ENCODE results near the gene EFNA5.

DNA sequence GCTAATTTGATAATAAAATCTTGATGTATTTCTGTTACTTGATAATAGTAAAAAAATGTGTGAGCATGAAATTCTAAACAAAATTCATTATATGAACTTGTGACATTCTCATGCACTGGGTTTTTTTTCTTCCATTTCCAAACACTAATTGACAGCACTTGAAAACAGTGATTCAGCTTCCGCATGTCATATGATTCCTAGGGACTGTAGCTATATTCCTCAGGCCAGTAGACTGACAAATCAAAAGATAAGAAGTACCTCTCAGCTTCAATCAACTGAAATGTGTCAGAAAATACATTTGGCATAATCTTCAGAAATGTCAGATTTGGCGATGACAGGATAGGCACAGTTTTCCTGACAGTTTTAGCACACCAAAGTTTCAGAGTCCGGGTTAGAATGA, 52.5 kb downstream of the EFNA5 start:
- TF ChIP-seq POLR2AphosphoS5 (IDR thresholded peaks at IDR 0.05; ENCODE audit: low read depth, low read length) (no peak), SMC3 (IDR thresholded peaks at IDR 0.05; ENCODE audit: low read length) (no peak)
- TF ChIP-seq, protein P1, sequence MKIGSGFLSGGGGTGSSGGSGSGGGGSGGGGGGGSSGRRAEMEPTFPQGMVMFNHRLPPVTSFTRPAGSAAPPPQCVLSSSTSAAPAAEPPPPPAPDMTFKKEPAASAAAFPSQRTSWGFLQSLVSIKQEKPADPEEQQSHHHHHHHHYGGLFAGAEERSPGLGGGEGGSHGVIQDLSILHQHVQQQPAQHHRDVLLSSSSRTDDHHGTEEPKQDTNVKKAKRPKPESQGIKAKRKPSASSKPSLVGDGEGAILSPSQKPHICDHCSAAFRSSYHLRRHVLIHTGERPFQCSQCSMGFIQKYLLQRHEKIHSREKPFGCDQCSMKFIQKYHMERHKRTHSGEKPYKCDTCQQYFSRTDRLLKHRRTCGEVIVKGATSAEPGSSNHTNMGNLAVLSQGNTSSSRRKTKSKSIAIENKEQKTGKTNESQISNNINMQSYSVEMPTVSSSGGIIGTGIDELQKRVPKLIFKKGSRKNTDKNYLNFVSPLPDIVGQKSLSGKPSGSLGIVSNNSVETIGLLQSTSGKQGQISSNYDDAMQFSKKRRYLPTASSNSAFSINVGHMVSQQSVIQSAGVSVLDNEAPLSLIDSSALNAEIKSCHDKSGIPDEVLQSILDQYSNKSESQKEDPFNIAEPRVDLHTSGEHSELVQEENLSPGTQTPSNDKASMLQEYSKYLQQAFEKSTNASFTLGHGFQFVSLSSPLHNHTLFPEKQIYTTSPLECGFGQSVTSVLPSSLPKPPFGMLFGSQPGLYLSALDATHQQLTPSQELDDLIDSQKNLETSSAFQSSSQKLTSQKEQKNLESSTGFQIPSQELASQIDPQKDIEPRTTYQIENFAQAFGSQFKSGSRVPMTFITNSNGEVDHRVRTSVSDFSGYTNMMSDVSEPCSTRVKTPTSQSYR (CRISPR knock-in tag; IDR thresholded peaks at IDR 0.05; ENCODE audit: borderline replicate concordance), result no peak
- TF ChIP-seq, protein P2, sequence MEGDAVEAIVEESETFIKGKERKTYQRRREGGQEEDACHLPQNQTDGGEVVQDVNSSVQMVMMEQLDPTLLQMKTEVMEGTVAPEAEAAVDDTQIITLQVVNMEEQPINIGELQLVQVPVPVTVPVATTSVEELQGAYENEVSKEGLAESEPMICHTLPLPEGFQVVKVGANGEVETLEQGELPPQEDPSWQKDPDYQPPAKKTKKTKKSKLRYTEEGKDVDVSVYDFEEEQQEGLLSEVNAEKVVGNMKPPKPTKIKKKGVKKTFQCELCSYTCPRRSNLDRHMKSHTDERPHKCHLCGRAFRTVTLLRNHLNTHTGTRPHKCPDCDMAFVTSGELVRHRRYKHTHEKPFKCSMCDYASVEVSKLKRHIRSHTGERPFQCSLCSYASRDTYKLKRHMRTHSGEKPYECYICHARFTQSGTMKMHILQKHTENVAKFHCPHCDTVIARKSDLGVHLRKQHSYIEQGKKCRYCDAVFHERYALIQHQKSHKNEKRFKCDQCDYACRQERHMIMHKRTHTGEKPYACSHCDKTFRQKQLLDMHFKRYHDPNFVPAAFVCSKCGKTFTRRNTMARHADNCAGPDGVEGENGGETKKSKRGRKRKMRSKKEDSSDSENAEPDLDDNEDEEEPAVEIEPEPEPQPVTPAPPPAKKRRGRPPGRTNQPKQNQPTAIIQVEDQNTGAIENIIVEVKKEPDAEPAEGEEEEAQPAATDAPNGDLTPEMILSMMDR (CRISPR knock-in tag; IDR thresholded peaks at IDR 0.05), result no peak

All from HepG2 (cell line).